Measurements from ENCODE around the gene GEMIN8.

GEMIN8 gene

GRCh38 chrX:14029425-14030173 is at the start of gene GEMIN8:
GEMIN8 (minus strand) TSS chrX:14029892; CDS start chrX:14021478, 8,414 bp downstream.
- no peak for DNase-seq

- DNase-seq, result no peak
Measured at GRCh38 chrX:14076639-14077038, 46.9 kb upstream of the GEMIN8 start.

- DNase-seq, result no peak
Measured at GRCh38 chrX:14073556-14073955, 43.9 kb upstream of the GEMIN8 start.

- DNase-seq, result no peak
Measured at GRCh38 chrX:14073071-14073470, 43.4 kb upstream of the GEMIN8 start.

GRCh38 chrX:14065800-14066199 is 36.1 kb upstream of the GEMIN8 start:
- no peak for DNase-seq

GRCh38 chrX:14064626-14065432 is 35.1 kb upstream of the GEMIN8 start:
- DNase-seq, result no peak

GRCh38 chrX:14062524-14062923 is 32.8 kb upstream of the GEMIN8 start:
- DNase-seq, result no peak

GRCh38 chrX:14056206-14056605 is 26.5 kb upstream of the GEMIN8 start:
- no peak for DNase-seq

- DNase-seq, result no peak
Measured at GRCh38 chrX:14051416-14051815, 21.7 kb upstream of the GEMIN8 start.

- DNase-seq, result no peak
Measured at GRCh38 chrX:14050709-14051108, 21.0 kb upstream of the GEMIN8 start.

GRCh38 chrX:14043209-14043608 is 13.5 kb upstream of the GEMIN8 start:
- DNase-seq, result no peak

GRCh38 chrX:14039344-14039743 is 9.7 kb upstream of the GEMIN8 start:
- peak in 1 of 2 experiments; percentile 7 for DNase-seq

GRCh38 chrX:14038375-14039085 is 8.8 kb upstream of the GEMIN8 start:
- no peak for DNase-seq

GRCh38 chrX:14032406-14032805 is 2.7 kb upstream of the GEMIN8 start:
- peak in 1 of 2 experiments; percentile 5 for DNase-seq

- no peak for DNase-seq
Measured at GRCh38 chrX:14030174-14030530, 460 bp upstream of the GEMIN8 start.

- DNase-seq, result no peak
Measured at GRCh38 chrX:14029039-14029424, 660 bp downstream of the GEMIN8 start.

- DNase-seq, result no peak
Measured at GRCh38 chrX:14028473-14028872, 1.2 kb downstream of the GEMIN8 start.

GRCh38 chrX:14027511-14028019 is 2.1 kb downstream of the GEMIN8 start:
- DNase-seq, result no peak

- peak in 1 of 2 experiments; percentile 15 for DNase-seq
Measured at GRCh38 chrX:14027036-14027435, 2.7 kb downstream of the GEMIN8 start.

GRCh38 chrX:14026121-14026520 is 3.6 kb downstream of the GEMIN8 start:
- DNase-seq, result no peak

GRCh38 chrX:14022019-14022418 is 7.7 kb downstream of the GEMIN8 start:
- DNase-seq, result no peak

GRCh38 chrX:14017399-14017798 is 12.3 kb downstream of the GEMIN8 start:
- no peak for DNase-seq

GRCh38 chrX:14015941-14016340 is 13.8 kb downstream of the GEMIN8 start:
- no peak for DNase-seq

Data from cerebellar nuclear complex (tissue), 1 donor.